HG02938 (cell line): ENCODE measurements around the gene ZNF471.

ENCODE experiments used
- ATAC-seq: cut with Tn5 transposase; IDR thresholded peaks from one replicate; pipeline ENCODE4 v1.9.1; 2021; ENCODE audit warnings: mild to moderate bottlenecking, moderate library complexity; ENCODE audit not compliant: unreplicated experiment

The ZNF471 gene

DNA sequence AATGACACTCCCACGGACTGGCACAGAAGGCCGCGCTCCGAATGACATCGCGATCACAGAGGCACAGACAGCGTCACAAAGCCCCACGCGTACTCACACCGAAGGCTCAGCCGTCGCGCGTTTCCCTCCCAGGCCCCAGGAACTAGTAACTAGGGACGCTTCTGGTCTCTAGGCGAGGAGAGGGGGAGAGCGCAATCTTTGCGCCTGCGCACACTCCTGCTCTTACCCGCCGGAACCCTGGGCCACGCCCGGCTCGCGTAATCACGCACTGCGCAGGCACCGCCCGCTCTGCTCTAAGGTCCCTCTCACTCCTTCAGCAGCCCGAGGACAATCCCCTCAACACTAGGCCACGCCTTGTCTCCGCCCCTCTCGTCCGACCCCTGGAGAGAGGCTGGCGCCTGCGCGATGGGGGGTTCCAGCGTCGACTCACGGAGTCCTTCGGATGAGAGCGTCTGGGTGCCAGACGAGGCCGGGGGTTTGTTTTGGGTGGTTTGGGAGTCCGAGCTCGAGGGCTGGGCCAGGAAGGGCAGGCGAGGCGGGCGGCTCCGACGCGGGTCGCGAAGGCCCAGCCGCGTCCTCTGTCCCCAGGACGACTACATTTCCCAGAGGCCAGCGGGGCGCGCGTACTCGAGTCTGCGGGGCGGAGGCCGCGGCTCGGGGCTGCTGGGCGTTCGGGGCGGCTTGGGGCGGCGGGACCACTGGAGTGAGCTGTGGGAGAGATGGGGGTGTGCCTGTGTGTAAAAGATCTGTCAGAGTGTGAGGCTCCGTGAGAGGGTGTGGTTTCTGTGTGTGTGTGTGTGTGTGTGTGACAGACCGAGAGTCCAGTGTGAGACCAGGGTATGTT is at the start of gene ZNF471:
ZNF471 (plus strand) TSS at position 410 of the 844 bp plus-strand sequence. CDS start 3,717 bp downstream, outside the sequence.
- ATAC-seq, result no peak

DNA sequence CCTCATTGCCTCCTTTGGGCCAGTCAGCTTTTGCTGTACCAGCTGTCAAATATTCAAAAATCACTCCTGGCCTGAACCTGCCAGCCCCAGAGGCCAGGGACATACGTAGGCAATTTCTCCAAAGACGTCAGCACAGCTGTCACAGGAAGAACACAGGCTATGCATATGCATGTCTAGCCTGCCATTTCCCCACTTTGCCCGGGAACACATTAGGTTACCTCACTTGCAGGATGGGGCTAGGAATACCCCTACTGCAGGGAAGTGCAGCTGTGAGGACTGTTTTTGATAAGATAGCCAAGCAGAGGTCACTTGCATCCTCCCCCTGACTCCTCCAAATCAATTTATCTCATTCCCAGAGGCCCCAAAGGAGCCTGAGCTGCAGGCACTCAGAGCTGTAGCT is 33.3 kb upstream of the ZNF471 start:
- ATAC-seq, result no peak

DNA sequence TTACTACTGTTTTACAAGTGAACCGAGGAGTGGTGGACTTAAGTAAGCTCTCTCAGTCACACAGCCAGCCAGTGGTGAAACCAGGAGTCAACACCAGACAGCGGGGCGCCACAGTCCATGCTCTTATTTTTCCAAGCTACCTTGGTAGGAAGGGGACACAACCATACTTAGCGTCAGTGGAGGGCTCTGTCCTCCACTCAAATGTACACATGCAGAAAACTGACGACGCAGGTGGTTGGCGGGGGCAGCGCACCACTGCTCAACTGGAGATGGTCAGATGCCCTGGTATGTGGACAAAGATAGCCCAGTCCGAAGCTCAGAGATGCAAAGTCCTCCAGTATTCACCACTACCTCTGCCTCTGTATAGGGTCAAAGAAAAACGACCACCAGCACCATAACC is 31.6 kb upstream of the ZNF471 start:
- no peak for ATAC-seq

DNA sequence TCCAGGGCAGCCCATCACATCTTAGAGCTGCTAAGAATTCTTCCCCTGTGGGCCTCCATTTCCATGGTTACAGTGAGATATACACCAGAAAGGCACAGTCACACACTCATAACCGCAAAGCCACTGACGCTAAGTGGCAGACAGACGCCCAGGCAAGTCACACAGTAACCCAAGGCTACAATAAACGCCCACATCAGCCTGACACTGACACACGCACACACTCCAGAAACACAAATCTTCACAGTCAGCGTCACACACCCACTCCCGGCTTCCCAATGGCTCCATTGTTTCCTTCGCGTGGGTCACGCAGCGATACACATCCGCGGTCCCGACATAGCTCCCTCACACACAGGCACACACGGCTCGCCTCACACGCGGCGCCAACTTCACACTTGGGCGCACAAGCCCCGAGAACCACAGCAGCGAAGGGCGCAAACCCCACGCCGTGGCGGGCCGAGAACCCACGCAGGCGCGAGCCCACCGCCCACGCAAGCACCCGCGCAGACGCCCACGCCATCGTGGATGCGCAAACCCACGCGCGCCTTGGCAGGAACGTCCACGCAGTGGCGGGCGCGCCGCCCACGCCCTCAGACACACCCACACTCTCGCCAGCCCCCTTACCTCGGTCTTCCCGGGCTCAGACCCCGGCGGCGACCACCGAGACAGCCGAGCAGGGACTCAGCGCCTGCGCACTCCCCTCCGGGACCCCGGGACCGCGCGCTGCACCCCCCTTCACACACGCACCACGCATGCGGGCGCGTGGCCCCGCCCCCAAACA is 30.8 kb upstream of the ZNF471 start, which contains the start of gene ZNF667:
ZNF667 (minus strand) TSS at position 695 of the 778 bp plus-strand sequence. CDS start 14,975 bp downstream, outside the sequence.
- ATAC-seq, result no peak

DNA sequence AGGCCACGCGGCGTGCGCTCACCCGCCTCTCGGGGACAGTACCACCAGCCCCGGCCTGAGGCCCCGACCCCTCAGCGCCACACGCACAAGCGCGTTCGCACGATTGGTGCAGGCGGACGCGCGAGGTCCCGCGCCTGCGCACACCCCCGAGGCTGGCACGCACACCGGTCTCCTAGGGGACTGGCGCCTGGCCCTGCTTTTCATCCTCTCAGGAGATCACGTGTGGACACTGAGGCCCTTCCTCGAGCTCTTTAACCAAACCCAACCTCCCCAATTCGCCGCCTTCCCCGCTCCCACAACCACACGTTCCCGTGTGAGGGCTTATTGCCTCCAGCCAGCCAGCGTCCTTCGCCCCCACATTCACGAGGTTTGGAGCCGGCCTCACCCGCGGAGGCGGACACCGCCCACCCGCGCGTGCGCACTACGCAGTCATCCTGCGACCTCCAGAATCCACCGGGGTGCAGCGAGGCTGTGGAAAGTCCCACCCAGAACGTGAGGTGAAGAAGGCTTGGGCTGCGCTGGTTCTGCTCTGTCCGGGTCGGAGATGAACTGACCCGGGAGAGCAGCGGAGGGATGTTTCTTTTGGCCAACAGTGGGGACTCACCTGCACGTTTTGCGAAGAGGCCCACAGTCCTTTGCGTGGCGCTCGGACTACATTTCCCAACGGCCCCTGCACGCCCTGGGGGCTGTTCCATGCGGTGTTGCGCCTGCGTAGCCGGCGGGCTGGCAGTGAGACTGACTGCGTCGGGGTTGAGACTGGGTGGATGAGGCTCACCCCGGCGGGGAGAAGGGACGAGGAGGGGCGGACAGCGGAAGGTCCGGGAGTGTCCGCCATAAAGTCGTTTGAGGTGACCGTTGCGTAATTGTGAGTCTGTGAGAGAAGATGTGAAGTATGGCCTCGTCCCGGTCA is 30.0 kb upstream of the ZNF471 start:
- ATAC-seq, result no peak

DNA sequence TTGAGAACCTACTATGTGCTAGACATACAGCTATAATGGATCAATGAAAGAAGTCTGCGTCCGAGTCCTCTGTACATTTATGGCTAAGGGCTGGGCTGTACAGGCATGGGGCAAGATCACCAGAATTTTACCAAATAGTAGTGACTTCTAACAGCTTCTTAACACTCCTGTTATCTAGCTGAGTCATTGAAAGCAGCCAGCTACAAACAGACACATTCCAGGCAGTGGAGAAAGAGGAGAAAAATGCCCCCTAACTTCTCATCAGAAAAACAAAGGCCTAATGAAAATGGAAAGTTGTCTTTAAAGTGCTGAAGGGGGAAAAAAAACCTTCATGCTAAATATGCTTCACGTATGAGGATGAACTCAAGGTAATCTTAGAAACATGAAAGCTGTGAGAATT is 16.3 kb upstream of the ZNF471 start:
- ATAC-seq, result no peak

DNA sequence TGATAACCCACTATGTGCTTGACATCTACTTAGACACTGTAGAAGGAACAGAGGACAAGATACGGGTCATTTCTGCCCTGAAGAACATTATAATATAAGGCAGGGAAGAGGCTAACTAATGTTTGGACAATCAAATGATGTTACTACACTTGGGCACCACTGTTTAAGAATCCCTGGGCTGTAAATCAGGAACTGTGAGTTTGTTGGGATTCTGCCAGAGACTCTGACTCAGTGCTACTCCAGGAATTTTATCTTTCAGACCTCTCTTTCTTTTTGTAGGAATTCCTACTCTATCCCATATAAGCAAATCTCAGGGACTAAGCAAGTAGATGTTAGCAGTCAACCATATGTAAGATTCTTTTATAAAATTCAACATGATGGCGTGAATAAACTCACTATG is 3.1 kb upstream of the ZNF471 start:
- ATAC-seq, result no peak

DNA sequence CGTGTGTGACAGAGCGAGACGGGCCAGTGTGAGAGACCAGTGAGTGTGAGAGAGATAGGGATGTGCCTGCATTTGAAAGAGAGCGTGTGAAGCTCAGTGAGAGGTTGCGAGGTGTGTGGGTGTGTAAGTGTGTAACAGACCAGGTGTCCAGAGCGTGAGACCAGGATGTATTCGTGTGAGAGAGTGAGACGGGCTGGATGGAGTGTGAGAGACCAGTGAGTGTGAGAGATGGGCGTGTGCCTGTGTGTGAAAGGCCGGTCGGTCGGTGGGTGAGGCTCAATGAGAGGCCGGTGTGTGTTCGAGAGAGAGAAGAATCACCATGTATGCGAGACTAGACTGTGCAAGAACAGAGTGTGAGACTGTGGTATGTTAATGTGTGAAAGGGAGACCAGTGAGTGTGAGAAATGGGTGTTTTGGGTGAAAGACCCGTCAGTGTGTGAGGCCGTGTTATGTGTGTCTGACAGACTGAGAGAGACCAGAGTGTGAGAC is 679 bp downstream of the ZNF471 start:
- no peak for ATAC-seq

DNA sequence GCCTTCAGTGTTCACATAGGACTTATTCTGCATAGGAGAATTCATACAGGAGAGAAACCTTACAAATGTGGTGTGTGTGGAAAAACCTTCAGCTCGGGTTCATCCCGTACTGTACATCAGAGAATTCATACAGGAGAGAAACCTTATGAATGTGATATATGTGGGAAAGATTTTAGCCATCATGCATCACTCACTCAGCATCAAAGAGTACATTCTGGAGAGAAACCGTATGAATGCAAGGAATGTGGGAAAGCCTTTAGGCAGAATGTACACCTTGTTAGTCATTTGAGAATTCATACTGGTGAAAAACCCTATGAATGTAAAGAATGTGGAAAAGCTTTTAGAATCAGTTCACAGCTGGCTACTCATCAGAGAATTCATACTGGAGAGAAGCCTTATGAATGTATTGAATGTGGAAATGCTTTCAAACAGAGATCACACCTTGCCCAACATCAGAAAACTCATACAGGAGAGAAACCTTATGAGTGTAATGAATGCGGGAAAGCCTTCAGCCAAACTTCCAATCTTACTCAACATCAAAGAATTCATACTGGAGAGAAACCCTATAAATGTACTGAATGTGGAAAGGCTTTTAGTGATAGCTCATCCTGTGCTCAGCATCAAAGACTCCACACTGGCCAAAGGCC is 17.7 kb downstream of the ZNF471 start:
- no peak for ATAC-seq

DNA sequence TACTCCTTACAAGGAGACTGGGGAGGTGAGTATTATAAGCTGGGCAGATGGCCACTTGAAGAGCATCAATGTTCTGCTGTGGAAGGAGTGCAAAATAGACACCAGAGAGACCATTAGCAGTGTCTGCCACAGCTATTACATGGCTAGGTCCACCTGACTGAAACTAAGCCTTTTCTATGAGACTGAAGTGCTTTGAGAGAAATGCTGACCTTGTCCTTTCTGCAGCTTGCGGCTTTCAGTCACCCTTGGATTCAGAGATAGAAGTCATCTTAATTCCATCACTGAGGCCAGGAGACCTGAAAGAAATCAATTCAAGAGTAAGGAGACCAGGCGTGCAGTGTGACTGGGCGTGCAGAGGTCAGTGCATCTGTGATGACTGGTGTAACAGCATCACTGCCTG is 29.8 kb downstream of the ZNF471 start:
- no peak for ATAC-seq

DNA sequence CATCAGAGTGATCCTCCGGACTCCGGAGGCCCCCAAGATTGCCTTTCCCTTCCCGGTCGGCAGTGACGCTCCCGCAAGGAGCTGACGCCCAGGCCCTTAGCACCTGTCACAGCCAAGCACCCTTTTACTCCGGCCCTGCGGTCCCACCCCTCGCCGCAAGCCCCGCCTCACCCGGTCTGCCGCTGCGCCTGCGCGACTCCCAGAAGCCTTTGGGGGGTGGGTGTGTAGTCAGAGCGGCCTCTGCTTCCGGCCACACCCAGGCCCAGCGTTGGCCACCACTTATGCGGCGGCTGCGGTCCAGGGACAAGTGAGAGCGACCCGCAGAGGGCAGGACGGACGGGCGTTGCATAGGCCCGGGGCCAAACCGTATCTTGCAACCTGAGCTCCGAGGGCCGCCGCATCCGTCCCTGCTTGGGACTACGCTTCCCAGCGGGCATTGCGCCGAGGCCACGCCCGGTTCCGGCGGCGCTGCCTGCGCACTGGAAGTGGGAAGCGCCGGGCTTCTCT is 30.7 kb downstream of the ZNF471 start:
- peak; percentile 67 for ATAC-seq

DNA sequence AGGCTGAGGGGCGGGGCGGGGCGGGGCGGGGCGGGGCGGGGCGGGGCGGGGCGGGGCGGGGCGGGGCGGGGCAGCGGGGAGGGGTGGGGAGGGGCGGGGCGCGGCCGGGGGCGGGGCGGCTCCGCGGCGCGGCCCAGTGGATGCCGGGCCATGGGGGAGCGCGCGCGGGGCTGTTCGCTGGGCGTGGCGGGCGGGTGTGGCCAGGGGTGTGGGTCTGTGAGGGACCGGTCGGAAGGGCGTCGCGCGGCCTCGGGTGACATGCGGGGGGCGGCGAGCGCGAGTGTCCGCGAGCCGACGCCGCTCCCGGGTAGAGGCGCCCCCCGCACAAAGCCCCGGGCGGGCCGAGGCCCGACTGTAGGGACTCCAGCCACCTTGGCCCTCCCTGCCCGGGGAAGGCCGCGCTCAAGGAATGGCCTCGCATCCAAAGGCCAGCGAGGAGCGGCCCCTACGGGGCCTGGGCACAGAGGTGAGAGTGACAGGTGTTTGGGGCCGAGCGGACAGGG is 31.2 kb downstream of the ZNF471 start, which contains the start of gene ZFP28:
ZFP28 (plus strand) TSS at position 188 of the 503 bp plus-strand sequence; CDS start at position 259, 71 bp downstream.
- ATAC-seq, result no peak

DNA sequence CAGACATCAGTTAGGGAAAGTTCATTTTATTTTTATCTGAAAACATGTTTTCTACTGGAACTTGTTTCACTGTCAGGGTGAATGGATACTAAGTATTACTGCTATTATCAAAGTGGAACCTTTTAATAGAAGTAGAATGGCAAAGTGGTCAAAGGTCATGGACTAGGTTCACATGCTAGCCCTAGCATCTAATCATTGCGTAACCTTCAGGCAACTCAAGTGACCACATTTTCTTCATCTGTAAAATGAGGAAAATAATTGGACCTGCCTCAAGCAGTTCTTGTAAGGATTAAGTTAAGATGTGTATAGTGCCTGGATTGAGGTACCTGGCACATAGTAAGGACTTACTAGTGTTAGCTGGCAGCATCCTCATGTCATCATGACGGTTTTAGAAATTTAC is 36.1 kb downstream of the ZNF471 start:
- no peak for ATAC-seq

DNA sequence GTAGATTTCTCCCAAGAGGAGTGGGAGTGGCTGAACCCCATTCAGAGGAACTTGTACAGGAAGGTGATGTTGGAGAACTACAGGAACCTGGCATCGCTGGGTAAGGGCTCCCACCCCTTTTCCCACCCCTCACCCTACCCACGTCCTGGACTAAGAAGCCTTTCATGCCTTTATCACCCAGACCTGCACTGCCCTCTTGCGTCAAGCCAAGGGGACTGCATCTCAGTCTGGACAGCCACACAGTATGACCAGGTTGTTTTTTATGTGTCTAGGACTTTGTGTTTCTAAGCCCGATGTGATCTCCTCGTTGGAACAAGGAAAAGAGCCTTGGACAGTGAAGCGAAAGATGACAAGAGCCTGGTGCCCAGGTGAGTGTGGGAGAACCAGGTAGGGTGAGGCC is 39.9 kb downstream of the ZNF471 start:
- no peak for ATAC-seq

DNA sequence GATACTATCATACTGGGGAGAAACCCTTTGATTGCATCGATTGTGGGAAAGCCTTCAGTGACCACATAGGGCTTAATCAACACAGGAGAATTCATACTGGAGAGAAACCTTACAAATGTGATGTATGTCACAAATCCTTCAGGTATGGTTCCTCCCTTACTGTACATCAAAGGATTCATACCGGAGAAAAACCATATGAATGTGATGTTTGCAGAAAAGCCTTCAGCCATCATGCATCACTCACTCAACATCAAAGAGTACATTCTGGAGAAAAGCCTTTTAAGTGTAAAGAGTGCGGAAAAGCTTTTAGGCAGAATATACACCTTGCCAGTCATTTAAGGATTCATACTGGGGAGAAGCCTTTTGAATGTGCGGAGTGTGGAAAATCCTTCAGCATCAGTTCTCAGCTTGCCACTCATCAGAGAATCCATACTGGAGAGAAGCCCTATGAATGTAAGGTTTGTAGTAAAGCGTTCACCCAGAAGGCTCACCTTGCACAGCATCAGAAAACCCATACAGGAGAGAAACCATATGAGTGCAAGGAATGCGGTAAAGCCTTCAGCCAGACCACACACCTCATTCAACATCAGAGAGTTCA is 46.7 kb downstream of the ZNF471 start:
- ATAC-seq, result no peak

DNA sequence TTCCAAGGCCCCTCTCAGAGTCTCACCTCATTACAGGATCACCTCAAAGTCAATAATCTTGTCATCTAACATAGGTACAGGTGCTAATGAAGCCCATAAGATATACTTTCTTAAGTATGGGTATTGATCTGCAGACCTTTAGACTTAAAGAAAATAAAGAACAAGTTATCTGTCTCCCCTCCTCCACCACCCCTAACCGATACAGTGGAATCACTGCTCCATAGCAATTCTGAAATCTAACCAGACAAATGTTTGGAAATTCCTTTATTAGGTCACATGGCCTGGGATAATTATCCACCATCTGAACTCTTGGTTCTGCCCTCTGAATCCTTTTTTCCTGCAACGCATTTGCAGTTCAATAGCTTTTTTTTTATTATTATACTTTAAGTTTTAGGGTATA is 55.1 kb downstream of the ZNF471 start:
- no peak for ATAC-seq

DNA sequence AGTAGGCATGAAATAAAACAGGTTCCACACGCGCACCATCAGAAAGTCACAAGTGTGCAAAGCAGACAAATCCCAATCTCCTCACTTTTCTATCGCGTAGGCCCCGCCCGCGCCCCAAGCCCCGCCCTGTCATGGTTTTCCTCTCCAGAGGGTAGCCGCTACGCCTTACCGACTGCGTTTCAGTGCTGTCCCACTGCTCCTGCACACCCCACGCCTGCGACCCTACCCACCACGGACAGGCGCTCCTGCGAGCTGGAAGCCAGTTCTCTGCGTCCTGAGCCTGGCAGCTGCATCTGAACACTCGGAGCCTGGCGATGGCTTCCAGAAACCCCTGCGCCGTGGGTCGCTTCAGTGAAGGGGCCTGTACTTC is 59.2 kb downstream of the ZNF471 start:
- peak; percentile 27 for ATAC-seq

DNA sequence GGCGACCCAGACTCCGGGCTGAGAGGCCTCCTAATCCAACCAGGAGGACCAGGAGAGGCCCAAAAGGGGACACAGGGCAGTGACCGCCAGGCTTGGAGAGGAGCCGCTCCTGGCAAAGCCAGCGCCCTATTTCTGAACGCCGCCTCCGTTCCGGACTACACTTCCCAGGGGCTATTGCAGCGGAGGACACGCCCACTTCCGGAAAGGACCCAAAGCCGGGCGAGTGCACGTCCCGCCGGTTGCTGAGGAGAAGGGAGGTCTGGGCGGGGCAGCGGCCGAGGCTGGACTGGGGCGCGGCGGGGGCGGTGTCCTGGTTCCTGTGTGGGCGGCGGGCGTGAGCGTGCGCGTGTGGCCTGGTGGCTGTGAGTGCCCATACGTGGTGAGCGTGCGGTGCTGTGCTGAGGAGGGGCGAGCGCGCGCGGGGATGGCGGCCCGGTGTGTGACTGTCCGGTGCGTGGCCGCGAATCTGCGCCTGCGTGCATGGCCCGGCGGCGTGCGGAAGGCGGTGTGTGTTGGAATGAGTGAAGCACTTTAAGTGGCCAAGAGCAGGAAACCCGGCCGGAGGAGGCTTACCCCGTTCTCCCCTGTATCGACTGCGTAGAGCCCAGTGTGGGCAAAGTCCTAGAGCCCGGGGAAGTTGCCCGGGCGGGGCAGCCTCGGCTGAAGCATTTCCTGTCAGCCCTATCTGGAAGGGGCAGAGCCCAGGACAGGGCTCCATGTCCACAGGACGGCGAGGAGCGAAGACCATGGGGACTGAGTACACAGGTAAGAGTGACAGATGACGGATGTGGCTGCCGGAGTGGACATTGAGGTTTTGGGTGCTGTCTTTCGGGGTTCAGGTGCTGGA is 59.8 kb downstream of the ZNF471 start, which contains the start of gene ZNF470:
ZNF470 (plus strand) TSS at position 195 of the 847 bp plus-strand sequence. CDS start 2,844 bp downstream, outside the sequence.
- ATAC-seq, result peak; percentile 96
